Stimulated activated CD4-positive, alpha-beta T cell treated with anti-CD3 and anti-CD28 coated beads, Interleukin-4, amount 100 ng/mL, for 1 hour (primary cell): ENCODE data around the gene MAST4.

ENCODE experiments used
- DNase-seq: peaks from one replicate; pipeline ENCODE4 v3.0.0-alpha.2; 2020

Gene MAST4

GRCh38 chr5:67003685-67003934 is 407.4 kb downstream of the MAST4 start:
- DNase-seq = no peak

- DNase-seq = peak; percentile 87
These were observed 407.9 kb downstream of the MAST4 start for GRCh38 chr5:67003935-67004729.

GRCh38 chr5:67004730-67005350 is 408.6 kb downstream of the MAST4 start:
- no peak for DNase-seq

- no peak for DNase-seq
These were observed 409.7 kb downstream of the MAST4 start for GRCh38 chr5:67005737-67006499.

- no peak for DNase-seq
These were observed 410.3 kb downstream of the MAST4 start for GRCh38 chr5:67006500-67006848.

- no peak for DNase-seq
These were observed 412.8 kb downstream of the MAST4 start for GRCh38 chr5:67009028-67009427.

- no peak for DNase-seq
These were observed 414.7 kb downstream of the MAST4 start for GRCh38 chr5:67010684-67011409.

GRCh38 chr5:67011422-67011821 is 415.2 kb downstream of the MAST4 start:
- no peak for DNase-seq

GRCh38 chr5:67012171-67012570 is 416.0 kb downstream of the MAST4 start:
- no peak for DNase-seq

- DNase-seq = no peak
These were observed 417.5 kb downstream of the MAST4 start for GRCh38 chr5:67013719-67014118.

GRCh38 chr5:67014191-67014590 is 418.0 kb downstream of the MAST4 start:
- DNase-seq = no peak

- no peak for DNase-seq
These were observed 418.8 kb downstream of the MAST4 start for GRCh38 chr5:67014957-67015400.

- no peak for DNase-seq
These were observed 419.5 kb downstream of the MAST4 start for GRCh38 chr5:67015541-67016191.

- DNase-seq = no peak
These were observed 423.1 kb downstream of the MAST4 start for GRCh38 chr5:67019065-67019845.

- DNase-seq = no peak
These were observed 424.0 kb downstream of the MAST4 start for GRCh38 chr5:67020096-67020615.

GRCh38 chr5:67021031-67021430 is 424.8 kb downstream of the MAST4 start:
- no peak for DNase-seq

GRCh38 chr5:67021521-67021920 is 425.3 kb downstream of the MAST4 start:
- DNase-seq = no peak

- DNase-seq = no peak
These were observed 425.8 kb downstream of the MAST4 start for GRCh38 chr5:67021962-67022361.

- no peak for DNase-seq
These were observed 429.3 kb downstream of the MAST4 start for GRCh38 chr5:67025457-67025856.

GRCh38 chr5:67026278-67026677 is 430.1 kb downstream of the MAST4 start:
- DNase-seq = no peak

- no peak for DNase-seq
These were observed 431.0 kb downstream of the MAST4 start for GRCh38 chr5:67027171-67027570.

- no peak for DNase-seq
These were observed 432.2 kb downstream of the MAST4 start for GRCh38 chr5:67028371-67028770.
